ENCODE data around the gene APEH. TPM values are rescaled to one million over a fixed set of nuclear protein-coding genes. Genes with fewer than 3 reads are reported as not detected.

The APEH gene
- polyA plus RNA-seq, 4 donors: 66.2 to 87.8 (median 81.9) TPM

- Histone ChIP-seq H3K27ac (ENCODE audit: low read depth in 1 of 3, low read length in 2 of 3) (no peak overlapping the region), H3K27me3 (ENCODE audit: control insufficient read depth in 3 of 3, insufficient read depth in 3 of 3, low read length in 3 of 3) (no peaks in the 10 kb centered on the region), H3K9me3 (ENCODE audit: control insufficient read depth in 2 of 2, insufficient read depth in 1 of 2, low read depth in 1 of 2, low read length in 1 of 2) (no peaks in the 10 kb centered on the region), H3K4me3 (ENCODE audit: low read depth in 1 of 3, low read length in 3 of 3) (no peak overlapping the region), H3K36me3 (ENCODE audit: control insufficient read depth in 3 of 3, insufficient read depth in 2 of 3, low read depth in 1 of 3, low read length in 3 of 3) (peaks cover 0 to 2% (median 0%) of the 10 kb centered on the region in 3 donors), H3K4me1 (ENCODE audit: control insufficient read depth in 3 of 3, insufficient read depth in 2 of 3, low read depth in 1 of 3, low read length in 2 of 3) (peaks cover 0 to 14% (median 0%) of the 10 kb centered on the region in 3 donors)
- WGBS, 3 donors: 76 to 80% (median 76%) methylated on average over 25 of the region's 25 CpGs
- FAIRE-seq (no peak), DNase-seq (no peak)
Measured at GRCh38 chr3:49667701-49668413, 6.3 kb upstream of the APEH start.

DNA sequence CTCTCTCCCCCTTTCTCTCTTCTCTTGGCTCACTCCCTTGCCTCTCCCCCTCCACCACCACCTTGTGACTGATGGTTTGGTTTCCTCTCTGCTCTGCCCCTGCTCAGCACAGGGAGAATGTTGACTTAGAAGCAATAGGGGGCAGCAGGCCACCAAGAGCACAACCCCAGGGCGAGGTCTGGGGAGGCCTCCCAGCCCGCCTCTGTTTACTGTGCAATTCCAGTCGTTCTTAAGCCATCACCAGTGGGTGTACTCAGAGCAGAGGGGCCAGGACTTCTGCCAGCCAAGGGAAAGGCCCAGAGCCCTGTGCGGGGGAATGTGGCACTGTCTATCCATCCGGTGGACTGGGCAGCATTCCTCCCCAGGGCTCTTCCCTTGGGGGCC, 5.7 kb upstream of the APEH start:
- FAIRE-seq (no peak), DNase-seq (no peak)
- Histone ChIP-seq H3K27ac (ENCODE audit: low read depth in 1 of 3, low read length in 2 of 3) (no peak overlapping the region), H3K27me3 (ENCODE audit: control insufficient read depth in 3 of 3, insufficient read depth in 3 of 3, low read length in 3 of 3) (no peaks in the 10 kb centered on the region), H3K36me3 (ENCODE audit: control insufficient read depth in 3 of 3, insufficient read depth in 2 of 3, low read depth in 1 of 3, low read length in 3 of 3) (peaks cover 0 to 2% (median 0%) of the 10 kb centered on the region in 3 donors), H3K4me3 (ENCODE audit: low read depth in 1 of 3, low read length in 3 of 3) (no peak overlapping the region), H3K4me1 (ENCODE audit: control insufficient read depth in 3 of 3, insufficient read depth in 2 of 3, low read depth in 1 of 3, low read length in 2 of 3) (peaks cover 3 to 19% (median 3%) of the 10 kb centered on the region in 3 donors), H3K9me3 (ENCODE audit: control insufficient read depth in 2 of 2, insufficient read depth in 1 of 2, low read depth in 1 of 2, low read length in 1 of 2) (no peaks in the 10 kb centered on the region)
- WGBS, 3 donors: 12 to 34% (median 29%) methylated on average over 5 of the region's 5 CpGs

- Histone ChIP-seq H3K4me3 (ENCODE audit: low read depth in 1 of 3, low read length in 3 of 3) (no peak overlapping the region), H3K36me3 (ENCODE audit: control insufficient read depth in 3 of 3, insufficient read depth in 2 of 3, low read depth in 1 of 3, low read length in 3 of 3) (peaks cover 0 to 2% (median 0%) of the 10 kb centered on the region in 3 donors), H3K9me3 (ENCODE audit: control insufficient read depth in 2 of 2, insufficient read depth in 1 of 2, low read depth in 1 of 2, low read length in 1 of 2) (no peaks in the 10 kb centered on the region), H3K4me1 (ENCODE audit: control insufficient read depth in 3 of 3, insufficient read depth in 2 of 3, low read depth in 1 of 3, low read length in 2 of 3) (peaks cover 3 to 19% (median 3%) of the 10 kb centered on the region in 3 donors), H3K27me3 (ENCODE audit: control insufficient read depth in 3 of 3, insufficient read depth in 3 of 3, low read length in 3 of 3) (no peaks in the 10 kb centered on the region), H3K27ac (ENCODE audit: low read depth in 1 of 3, low read length in 2 of 3) (no peak overlapping the region)
- 17 to 64% (median 31%) methylated on average over 5 of the region's 5 CpGs for WGBS, 3 donors
- FAIRE-seq (no peak), DNase-seq (no peak)
Measured at GRCh38 chr3:49668861-49669260, 5.3 kb upstream of the APEH start.

- Histone ChIP-seq H3K9me3 (ENCODE audit: control insufficient read depth in 2 of 2, insufficient read depth in 1 of 2, low read depth in 1 of 2, low read length in 1 of 2) (no peaks in the 10 kb centered on the region), H3K27ac (ENCODE audit: low read depth in 1 of 3, low read length in 2 of 3) (no peak overlapping the region), H3K36me3 (ENCODE audit: control insufficient read depth in 3 of 3, insufficient read depth in 2 of 3, low read depth in 1 of 3, low read length in 3 of 3) (peaks cover 0 to 2% (median 0%) of the 10 kb centered on the region in 3 donors), H3K4me3 (ENCODE audit: low read depth in 1 of 3, low read length in 3 of 3) (no peak overlapping the region), H3K27me3 (ENCODE audit: control insufficient read depth in 3 of 3, insufficient read depth in 3 of 3, low read length in 3 of 3) (no peaks in the 10 kb centered on the region), H3K4me1 (ENCODE audit: control insufficient read depth in 3 of 3, insufficient read depth in 2 of 3, low read depth in 1 of 3, low read length in 2 of 3) (peaks cover 3 to 19% (median 3%) of the 10 kb centered on the region in 3 donors)
- no peak for FAIRE-seq
- no peak for DNase-seq
- WGBS, 3 donors: 51 to 92% (median 82%) methylated on average over 2 to 3 of the region's 3 CpGs
Measured at GRCh38 chr3:49669352-49669751, 4.8 kb upstream of the APEH start.

- peaks cover 0 to 12% (median 0%) of the 10 kb centered on the region in 3 donors for H3K36me3 ChIP-seq (ENCODE audit: control insufficient read depth in 3 of 3, insufficient read depth in 2 of 3, low read depth in 1 of 3, low read length in 3 of 3)
- 62 to 66% (median 64%) methylated on average over 6 of the region's 6 CpGs for WGBS, 3 donors
- H3K9me3 ChIP-seq (ENCODE audit: control insufficient read depth in 2 of 2, insufficient read depth in 1 of 2, low read depth in 1 of 2, low read length in 1 of 2): no peaks in the 10 kb centered on the region
- H3K27ac ChIP-seq (ENCODE audit: low read depth in 1 of 3, low read length in 2 of 3): no peak overlapping the region
- DNase-seq (no peak), FAIRE-seq (no peak)
- peaks cover 3 to 28% (median 9%) of the 10 kb centered on the region in 3 donors for H3K4me1 ChIP-seq (ENCODE audit: control insufficient read depth in 3 of 3, insufficient read depth in 2 of 3, low read depth in 1 of 3, low read length in 2 of 3)
- no peak overlapping the region for H3K4me3 ChIP-seq (ENCODE audit: low read depth in 1 of 3, low read length in 3 of 3)
- H3K27me3 ChIP-seq (ENCODE audit: control insufficient read depth in 3 of 3, insufficient read depth in 3 of 3, low read length in 3 of 3): no peaks in the 10 kb centered on the region
Measured at GRCh38 chr3:49670940-49671290, 3.2 kb upstream of the APEH start.

- WGBS, 3 donors: 33 to 39% (median 33%) methylated on average over 11 of the region's 11 CpGs
- H3K9me3 ChIP-seq (ENCODE audit: control insufficient read depth in 2 of 2, insufficient read depth in 1 of 2, low read depth in 1 of 2, low read length in 1 of 2): no peaks in the 10 kb centered on the region
- FAIRE-seq (no peak), DNase-seq (peak; percentile 75 to 83)
- H3K27ac ChIP-seq (ENCODE audit: low read depth in 1 of 3, low read length in 2 of 3): no peak overlapping the region
- no peaks in the 10 kb centered on the region for H3K27me3 ChIP-seq (ENCODE audit: control insufficient read depth in 3 of 3, insufficient read depth in 3 of 3, low read length in 3 of 3)
- peaks cover 3 to 25% (median 9%) of the 10 kb centered on the region in 3 donors for H3K4me1 ChIP-seq (ENCODE audit: control insufficient read depth in 3 of 3, insufficient read depth in 2 of 3, low read depth in 1 of 3, low read length in 2 of 3)
- H3K4me3 ChIP-seq (ENCODE audit: low read depth in 1 of 3, low read length in 3 of 3): no peak overlapping the region
- peaks cover 0 to 18% (median 1%) of the 10 kb centered on the region in 3 donors for H3K36me3 ChIP-seq (ENCODE audit: control insufficient read depth in 3 of 3, insufficient read depth in 2 of 3, low read depth in 1 of 3, low read length in 3 of 3)
Measured at GRCh38 chr3:49671291-49672288, 2.6 kb upstream of the APEH start.

- Histone ChIP-seq H3K9me3 (ENCODE audit: control insufficient read depth in 2 of 2, insufficient read depth in 1 of 2, low read depth in 1 of 2, low read length in 1 of 2) (no peaks in the 10 kb centered on the region), H3K36me3 (ENCODE audit: control insufficient read depth in 3 of 3, insufficient read depth in 2 of 3, low read depth in 1 of 3, low read length in 3 of 3) (peaks cover 0 to 34% (median 11%) of the 10 kb centered on the region in 3 donors), H3K4me3 (ENCODE audit: low read depth in 1 of 3, low read length in 3 of 3) (peak overlapping the region; percentile 43 to 78 (median 76)), H3K4me1 (ENCODE audit: control insufficient read depth in 3 of 3, insufficient read depth in 2 of 3, low read depth in 1 of 3, low read length in 2 of 3) (peaks cover 3 to 18% (median 9%) of the 10 kb centered on the region in 3 donors), H3K27me3 (ENCODE audit: control insufficient read depth in 3 of 3, insufficient read depth in 3 of 3, low read length in 3 of 3) (no peaks in the 10 kb centered on the region), H3K27ac (ENCODE audit: low read depth in 1 of 3, low read length in 2 of 3) (peak overlapping the region; percentile 93 to 96 (median 94))
- DNase-seq: peak in 1 of 2 donors; percentile 58
- WGBS, 3 donors: 15 to 19% (median 16%) methylated on average over 13 to 17 of the region's 17 CpGs
- no peak for FAIRE-seq
Measured at GRCh38 chr3:49673121-49673714, 933 bp upstream of the APEH start.

DNA sequence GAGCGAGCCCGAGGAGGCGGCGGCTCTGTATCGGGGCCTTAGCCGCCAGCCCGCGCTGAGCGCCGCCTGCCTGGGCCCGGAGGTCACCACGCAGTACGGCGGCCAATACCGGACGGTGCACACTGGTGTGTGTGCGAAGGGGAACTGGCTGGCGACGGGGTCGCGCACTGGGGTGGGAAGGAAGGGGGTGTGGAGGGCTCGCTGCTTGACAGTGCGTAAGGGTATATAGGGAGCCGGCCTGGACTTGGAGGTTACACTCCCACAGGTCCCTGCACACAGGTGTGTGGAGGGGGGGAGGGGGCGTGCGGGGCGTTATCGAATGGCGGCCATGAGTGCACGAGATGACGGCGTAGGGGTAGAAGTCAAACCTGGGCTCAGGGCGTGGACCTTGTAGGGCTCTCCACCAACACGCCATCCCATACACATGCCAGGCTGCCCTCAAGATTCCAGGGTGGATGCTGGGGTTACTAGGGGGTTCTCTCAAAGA, 389 bp downstream of the APEH start:
- H3K27me3 ChIP-seq (ENCODE audit: control insufficient read depth in 3 of 3, insufficient read depth in 3 of 3, low read length in 3 of 3): no peaks in the 10 kb centered on the region
- peak overlapping the region; percentile 61 to 96 (median 94) for H3K27ac ChIP-seq (ENCODE audit: low read depth in 1 of 3, low read length in 2 of 3)
- FAIRE-seq: no peak
- peaks cover 3 to 14% (median 9%) of the 10 kb centered on the region in 3 donors for H3K4me1 ChIP-seq (ENCODE audit: control insufficient read depth in 3 of 3, insufficient read depth in 2 of 3, low read depth in 1 of 3, low read length in 2 of 3)
- DNase-seq: no peak
- no peaks in the 10 kb centered on the region for H3K9me3 ChIP-seq (ENCODE audit: control insufficient read depth in 2 of 2, insufficient read depth in 1 of 2, low read depth in 1 of 2, low read length in 1 of 2)
- 1 to 6% (median 5%) methylated on average over 30 to 34 of the region's 34 CpGs for WGBS, 3 donors
- H3K4me3 ChIP-seq (ENCODE audit: low read depth in 1 of 3, low read length in 3 of 3): peak overlapping the region; percentile 76 to 91 (median 78)
- H3K36me3 ChIP-seq (ENCODE audit: control insufficient read depth in 3 of 3, insufficient read depth in 2 of 3, low read depth in 1 of 3, low read length in 3 of 3): peaks cover 0 to 47% (median 15%) of the 10 kb centered on the region in 3 donors

Measured in small intestine (tissue), 7 donors.